Heart right ventricle (tissue), 16 donors: ENCODE measurements around the gene KCNJ11. TPM values are rescaled to one million over a fixed set of nuclear protein-coding genes. Genes with fewer than 3 reads are reported as not detected.

Experiments
- ATAC-seq, 8 donors: fragments of 200-7000 bp; cut with Tn5 transposase; one replicate each; pipeline ENCODE4 v1.9.1; 2020; ENCODE audit warnings: mild to moderate bottlenecking in 8 of 8, moderate library complexity in 8 of 8, moderate number of reproducible peaks in 1 of 8
- DNase-seq, 2 donors: peaks; one replicate each; pipeline ENCODE4 v3.0.0-alpha.2; 2020
- H3K27ac ChIP-seq, 10 donors: fragments of 200-600 bp; sonication (generic) in 2 of 10; one replicate each; pipeline versions ENCODE4 v1.5.0 to v1.8.0; 2020 to 2022; ENCODE audit warnings: mild to moderate bottlenecking in 3 of 10
- H3K27me3 ChIP-seq, 7 donors: fragments of 200-600 bp; one replicate each; pipeline ENCODE4 v1.8.0; 2021 to 2022; ENCODE audit warnings: mild to moderate bottlenecking in 2 of 7
- H3K36me3 ChIP-seq, 9 donors: fragments of 200-600 bp; sonication (generic) in 1 of 9; one replicate each; pipeline versions ENCODE4 v1.5.0 to v1.8.0; 2020 to 2022; ENCODE audit warnings: mild to moderate bottlenecking in 2 of 9
- H3K4me1 ChIP-seq, 9 donors: fragments of 200-600 bp; sonication (generic) in 1 of 9; one replicate each; pipeline versions ENCODE4 v1.5.0 to v1.8.0; 2020 to 2022; ENCODE audit warnings: mild to moderate bottlenecking in 4 of 9
- H3K4me3 ChIP-seq, 10 donors: fragments of 200-600 bp; sonication (generic) in 2 of 10; one replicate each; pipeline versions ENCODE4 v1.5.0 to v1.8.0; 2020 to 2022; ENCODE audit warnings: mild to moderate bottlenecking in 7 of 10, moderate library complexity in 2 of 10
- H3K9me3 ChIP-seq, 11 donors: fragments of 200-600 bp in 10 of 11; sonication (generic) in 2 of 11; one replicate each; pipeline versions ENCODE4 v1.5.0 to v1.8.0; 2013 to 2022; ENCODE audit warnings: mild to moderate bottlenecking in 2 of 11, control low read depth in 1 of 11, moderate library complexity in 1 of 11
- CTCF ChIP-seq, 9 donors: fragments of 200-600 bp; sonication (generic) in 2 of 9; IDR thresholded peaks; one replicate each; pipeline versions ENCODE4 v1.5.0 to v1.8.0; 2021 to 2022; ENCODE audit warnings: antibody characterized with exemption in 9 of 9, mild to moderate bottlenecking in 5 of 9, moderate library complexity in 1 of 9
- WGBS, 2 donors: extraction: QIAGEN DNeasy Blood & Tissue Kit; methylation state at CpG; one replicate each; pipeline ENCODE4 v1.1.7; 2013; ENCODE audit warnings: inconsistent platforms in 1 of 2; 5-methylcytosine and 5-hydroxymethylcytosine counted together
- intact Hi-C, 10 donors: fragments of 100-400 bp; cut with DNase I; formaldehyde crosslinking; loops; one replicate each; pipeline versions ENCODE4 v1.11.1 to v1.14.2; 2022
- polyA plus RNA-seq, 2 donors: library from polyadenylated mRNA; stranded (reverse); fragments of 200-250 nt; gene quantifications; one replicate each; pipeline ENCODE4 v1.2.3, GENCODE V29; 2013
- total RNA-seq, 10 donors: library from RNA; stranded (reverse); fragmentation: NEBNext Ultra II Directional in 3 of 10; extraction: Animal tissue kit (Norgen Biotek cat#: 25700) in 3 of 10; gene quantifications; one replicate each; pipeline versions ENCODE4 v1.2.1 to v1.2.4, GENCODE V29; 2021 to 2023
- donor health status: Arrhythmogenic right ventricular cardiomyopathy.
- donor health status: ischemic (EF 13 %, LVEDD 7.1; RV severe dilation, severe dysfunction).
- donor health status: healthy with polysubstance abuse.
- donor health status: DM: no; HTN: yes; CAD: no.
- donor health status: DM: no; HTN: no; CAD: no.
- donor health status: ischemic (EF 25% LVEDD 6.9; RV normal size, moderate dysfunction).
- donor health status: ischemic (EF 25% LVEDD 5.7; RV mildly dilated, moderate dysfunction).
- donor health status: healthy.
- donor health status: DM: yes; HTN: yes; CAD: no.
- donor health status: Ischemic cardiomyopathy.
- donor health status: ischemic (EF 35%, LVEDD 5.7; RV mildly dilated, moderate dysfunction).
- donor health status: nonischemic (EF 11% LVEDD 7.7; RV severe dilation, severe dysfunction).
- donor health status: DM: yes; HTN: yes; CAD: no.
- donor health status: PGD.
- donor health status: ischemic (EF 29% LVEDD 5.4; RV normal size, mild dysfunction).
- donor health status: nonischemic (EF 23%, LVEDD 6.1; RV moderate dilation, normal function).

Gene KCNJ11
- total and polyA plus RNA-seq, 12 donors = 8.9 to 27.0 (median 13.9) TPM

DNA sequence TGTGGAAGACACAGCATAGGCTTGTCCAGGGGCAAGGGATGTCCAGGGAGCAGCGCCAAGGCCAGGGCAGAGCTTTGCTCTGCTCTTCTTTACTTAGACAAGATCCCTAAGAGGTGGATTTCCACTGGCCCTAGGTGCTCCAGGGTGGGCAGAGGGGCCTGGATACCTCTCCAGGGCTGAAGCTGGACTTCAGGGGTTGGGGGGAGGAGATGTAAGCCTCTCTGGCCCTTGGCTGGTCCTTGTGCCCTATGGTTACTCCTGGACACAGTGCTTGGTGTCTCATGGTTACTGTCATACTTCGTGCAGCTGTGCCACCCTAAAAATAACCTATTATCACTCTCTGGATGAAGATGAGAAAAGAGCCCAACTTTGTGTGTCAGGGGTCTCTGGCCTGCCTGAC is 12.9 kb upstream of the KCNJ11 start:
- Histone ChIP-seq H3K36me3 (no peaks in the 10 kb centered on the region), H3K4me3 (no peak overlapping the region), H3K4me1 (peaks cover 5 to 20% (median 14%) of the 10 kb centered on the region in 9 donors), H3K27me3 (no peaks in the 10 kb centered on the region), H3K9me3 (no peaks in the 10 kb centered on the region), H3K27ac (no peak overlapping the region)
- DNase-seq = no peak
- WGBS, 2 donors = 64 to 73% methylated on average over 2 of the region's 2 CpGs
- ATAC-seq = no peak
- intact Hi-C loops = loop anchor here in 1 of 10 donors (5.0 kb wide), 1 partner anchor 96 kb away; no protein-coding TSS in a partner anchor
- TF ChIP-seq CTCF (IDR thresholded peaks at IDR 0.05) = no peak

DNA sequence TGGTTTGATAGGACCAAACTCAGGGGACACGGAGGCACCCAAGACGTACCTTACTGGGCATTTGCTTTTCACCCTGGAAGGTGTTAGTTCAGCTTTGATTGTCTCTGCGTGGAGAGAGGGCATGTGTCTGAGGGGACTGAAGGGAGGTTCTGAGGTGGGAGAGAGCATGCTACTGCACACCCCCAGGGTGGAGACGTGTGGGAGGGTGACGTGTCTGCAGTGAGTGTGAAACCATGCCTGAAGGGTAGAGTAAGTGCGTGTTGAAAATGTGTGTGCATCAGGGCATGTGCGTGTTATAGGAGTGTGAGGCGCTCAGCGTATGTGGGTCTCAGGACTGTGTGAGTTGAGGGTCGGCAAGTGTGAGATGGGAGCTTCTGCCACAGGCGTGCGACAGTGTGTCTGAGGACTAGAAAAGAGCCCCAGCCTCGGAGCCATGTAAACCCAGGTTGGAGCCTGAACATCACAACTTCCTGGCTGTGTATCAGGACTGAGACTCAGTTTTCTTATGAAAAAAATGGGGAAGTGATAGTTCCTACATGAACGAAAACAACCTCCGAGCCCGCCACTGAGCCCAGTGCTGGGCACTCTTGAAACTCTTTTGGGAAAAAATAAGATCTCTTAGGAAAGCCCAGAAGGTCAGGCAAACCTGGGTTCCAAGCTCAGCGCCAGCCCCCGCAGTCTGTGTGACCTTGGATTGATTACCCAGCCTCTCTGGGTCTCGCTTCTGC is 11.8 kb upstream of the KCNJ11 start:
- ATAC-seq (no peak), DNase-seq (no peak)
- H3K4me1 ChIP-seq = peaks cover 1 to 8% (median 4%) of the 10 kb centered on the region in 9 donors
- H3K27ac ChIP-seq = no peak overlapping the region
- H3K36me3 ChIP-seq = no peaks in the 10 kb centered on the region
- WGBS, 2 donors = 90 to 92% methylated on average over 19 of the region's 19 CpGs
- no peaks in the 10 kb centered on the region for H3K27me3 ChIP-seq
- no peak overlapping the region for H3K4me3 ChIP-seq
- intact Hi-C loops = loop anchor here in 1 of 10 donors (5.0 kb wide), 1 partner anchor 97 kb away; no protein-coding TSS in a partner anchor
- TF ChIP-seq CTCF (IDR thresholded peaks at IDR 0.05) = no peak
- no peaks in the 10 kb centered on the region for H3K9me3 ChIP-seq

GRCh38 chr11:17399236-17399635 is 10.8 kb upstream of the KCNJ11 start:
- H3K36me3 ChIP-seq = no peaks in the 10 kb centered on the region
- H3K4me1 ChIP-seq = peaks cover 0 to 5% (median 0%) of the 10 kb centered on the region in 9 donors
- TF ChIP-seq CTCF (IDR thresholded peaks at IDR 0.05) = no peak
- H3K27me3 ChIP-seq = no peaks in the 10 kb centered on the region
- H3K27ac ChIP-seq = no peak overlapping the region
- no peaks in the 10 kb centered on the region for H3K9me3 ChIP-seq
- DNase-seq (no peak), ATAC-seq (no peak)
- intact Hi-C loops = no loop called here
- H3K4me3 ChIP-seq = no peak overlapping the region

- TF ChIP-seq CTCF (IDR thresholded peaks at IDR 0.05) = no peak
- DNase-seq = no peak
- no peaks in the 10 kb centered on the region for H3K27me3 ChIP-seq
- no peaks in the 10 kb centered on the region for H3K36me3 ChIP-seq
- H3K4me3 ChIP-seq = no peak overlapping the region
- H3K9me3 ChIP-seq = no peaks in the 10 kb centered on the region
- ATAC-seq = no peak
- peaks cover 0 to 5% (median 0%) of the 10 kb centered on the region in 9 donors for H3K4me1 ChIP-seq
- 90 to 91% methylated on average over 14 of the region's 14 CpGs for WGBS, 2 donors
- H3K27ac ChIP-seq = no peak overlapping the region
- intact Hi-C loops = no loop called here
These were observed 9.0 kb upstream of the KCNJ11 start for GRCh38 chr11:17397311-17398002.
